Activated CD4-positive, alpha-beta T cell treated with anti-CD3 and anti-CD28 coated beads for 24 hours (primary cell): ENCODE results near the gene CASP8AP2.
"Not testable (repeated sequence)": the region's sequence is repeated elsewhere in the genome, so short reads cannot be mapped to it uniquely, and the experiment has no call there.

ENCODE experiments used
- DNase-seq, 2 donors: peaks; one replicate each; pipeline ENCODE4 v3.0.0-alpha.2; 2020; ENCODE audit warnings: low read depth in 2 of 2

CASP8AP2 gene

DNA sequence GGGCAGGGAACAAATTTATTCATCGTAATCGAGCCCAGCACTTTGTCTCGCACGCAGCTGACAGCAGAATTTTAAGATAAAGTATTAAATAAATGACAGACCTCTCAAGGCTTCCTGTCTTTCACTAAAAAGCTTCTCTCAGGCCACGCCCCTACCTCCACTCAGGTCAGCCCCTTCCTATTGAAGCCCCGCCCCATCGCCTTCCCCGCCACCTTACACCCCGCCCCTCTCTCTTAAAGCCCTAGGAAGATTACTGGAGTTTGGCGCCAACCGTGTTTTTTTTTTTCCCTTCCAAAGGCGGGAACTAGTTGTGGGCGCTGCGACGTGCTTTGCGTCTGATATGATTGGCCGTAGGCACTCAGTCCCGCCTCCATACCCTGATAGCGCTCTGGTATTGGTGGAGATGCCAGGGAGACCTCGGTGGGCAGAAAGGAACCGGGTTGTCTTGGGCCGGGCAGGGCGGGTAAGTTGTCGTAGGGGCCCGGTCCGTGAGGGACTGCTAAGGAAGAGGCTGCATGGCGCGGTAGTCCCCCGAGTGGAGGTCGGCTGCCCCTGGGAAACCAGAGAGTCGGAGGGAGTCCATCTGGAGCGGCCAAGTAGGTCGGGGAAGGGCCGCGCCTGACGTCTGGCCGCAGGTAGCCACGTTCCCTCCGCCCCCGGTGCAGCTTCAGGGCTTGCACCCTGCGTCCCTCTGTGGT is at the start of gene CASP8AP2:
Gene CASP8AP2, plus strand, starts transcription at position 409 of the 698 bp plus-strand sequence.
- DNase-seq = peak; percentile 90 to 91

DNA sequence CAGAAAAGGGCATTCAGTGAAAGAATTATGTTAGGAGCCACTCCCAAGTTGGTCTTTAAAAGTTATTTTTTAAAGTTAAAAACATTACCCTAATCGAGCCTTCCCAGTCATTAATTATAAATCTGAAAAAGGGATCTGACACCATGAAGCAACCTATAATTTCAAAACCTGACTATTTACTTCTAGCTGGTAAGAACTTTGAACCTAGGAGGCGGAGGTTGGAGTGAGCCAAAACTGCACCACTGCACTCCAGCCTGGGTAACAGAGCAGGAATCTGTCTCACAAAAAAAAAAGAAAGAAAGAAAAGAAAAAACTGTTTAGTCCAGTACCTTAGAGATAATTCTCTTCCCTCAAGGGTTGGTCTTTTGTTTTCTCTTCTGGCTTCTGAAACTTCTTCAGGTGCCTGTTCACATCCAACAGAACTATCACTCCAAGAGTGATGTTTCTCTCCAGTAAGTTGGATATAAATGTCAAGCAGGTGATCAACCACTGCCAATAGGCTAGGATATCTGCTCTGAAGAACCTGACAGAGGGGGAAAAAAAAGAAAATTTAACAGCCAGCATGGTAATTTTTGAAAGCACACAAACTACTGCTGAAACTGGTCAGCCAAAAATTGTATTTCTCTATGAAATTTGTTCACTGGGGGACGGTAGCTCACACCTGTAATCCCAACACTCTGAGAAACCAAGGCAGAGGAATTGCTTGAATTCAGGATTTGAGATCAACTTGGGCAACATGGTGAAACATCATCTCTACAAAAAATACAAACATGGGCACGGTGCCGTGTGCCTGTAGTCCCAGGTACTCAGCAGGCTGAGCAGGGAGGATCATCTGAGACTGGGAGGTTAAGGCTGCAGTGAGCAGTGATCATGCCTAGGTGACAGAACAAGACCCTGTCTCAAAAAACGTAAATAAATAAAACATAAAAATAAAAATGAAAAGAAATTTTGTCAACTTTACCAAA is 48.3 kb upstream of the CASP8AP2 start:
- DNase-seq = no peak

DNA sequence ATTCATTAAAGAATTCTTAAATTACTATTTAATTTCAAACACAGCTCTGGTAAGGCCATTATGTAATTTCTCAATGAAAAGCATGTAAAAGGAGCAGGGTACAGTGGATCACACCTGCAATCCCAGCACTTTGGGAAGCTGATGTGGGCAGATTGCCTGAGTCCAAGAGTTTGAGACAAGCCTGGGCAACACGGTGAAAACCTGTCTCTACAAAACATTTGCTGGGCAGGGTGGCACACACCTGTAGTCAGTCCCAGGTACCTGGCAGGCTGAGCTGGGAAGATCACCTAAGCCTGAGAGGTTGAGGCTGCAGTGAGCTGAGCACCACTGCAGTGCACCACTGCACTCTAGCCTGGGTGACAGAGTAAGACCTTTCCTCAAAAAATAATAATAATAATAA is 47.5 kb upstream of the CASP8AP2 start:
- DNase-seq = no peak

DNA sequence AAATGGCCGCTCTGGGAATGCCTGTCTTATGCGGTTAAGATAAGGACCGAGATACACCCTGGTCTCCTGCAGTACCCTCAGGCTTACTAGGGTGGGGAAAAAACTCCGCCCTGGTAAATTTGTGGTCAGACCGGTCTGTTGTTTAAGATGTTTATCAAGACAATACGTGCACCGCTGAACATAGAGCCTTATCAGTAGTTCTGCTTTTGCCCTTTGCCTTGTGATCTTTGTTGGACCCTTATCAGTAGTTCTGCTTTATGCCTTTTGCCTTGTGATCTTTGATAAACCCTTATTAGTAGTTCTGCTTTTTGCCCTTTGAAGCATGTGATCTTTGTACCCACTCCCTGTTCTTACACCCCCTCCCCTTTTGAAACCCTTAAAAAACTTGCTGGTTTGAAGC is 46.4 kb upstream of the CASP8AP2 start:
- not testable (repeated sequence) for DNase-seq

DNA sequence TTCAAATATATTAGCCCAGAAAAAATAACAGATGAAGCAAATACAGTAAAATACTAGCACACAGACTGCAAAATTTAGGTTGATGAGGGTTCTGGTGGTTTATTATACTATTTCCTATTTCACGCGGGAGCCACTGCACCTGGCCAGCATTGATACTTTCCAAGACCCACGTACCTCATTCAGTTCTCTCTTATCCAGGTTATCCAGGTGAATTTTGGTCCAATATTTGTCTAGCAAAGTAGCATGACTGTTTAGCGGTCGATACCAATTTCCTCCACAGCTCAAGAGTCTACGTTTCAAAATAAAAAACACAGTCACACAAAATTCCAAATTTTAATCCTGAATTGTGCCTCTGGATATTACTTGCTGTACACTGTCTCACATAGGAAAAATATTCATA is 44.8 kb upstream of the CASP8AP2 start:
- DNase-seq = no peak

GRCh38 chr6:89786970-89787369 is 42.7 kb upstream of the CASP8AP2 start:
- no peak for DNase-seq

- no peak for DNase-seq
These were observed 41.9 kb upstream of the CASP8AP2 start for GRCh38 chr6:89787660-89788328.

GRCh38 chr6:89789980-89790379 is 39.7 kb upstream of the CASP8AP2 start:
- no peak for DNase-seq

DNA sequence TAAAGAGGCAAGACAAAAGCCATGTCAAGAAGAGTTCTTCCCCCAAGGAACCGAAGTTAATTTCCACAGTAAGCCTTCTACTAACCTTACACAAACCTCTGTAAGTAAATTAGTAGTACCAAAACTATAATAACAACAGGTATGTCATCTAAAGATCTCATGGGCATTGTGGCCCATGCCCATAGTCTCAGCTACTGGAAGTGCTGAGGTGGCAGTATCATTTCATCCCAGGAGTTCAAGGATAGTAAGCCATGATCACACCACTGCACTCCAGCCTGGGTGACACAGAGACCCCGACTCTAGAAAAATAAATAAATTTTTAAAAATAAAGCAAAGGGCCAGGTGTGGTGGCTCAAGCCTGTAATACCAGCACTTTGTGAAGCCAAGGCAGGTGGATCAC is 39.3 kb upstream of the CASP8AP2 start:
- no peak for DNase-seq

DNA sequence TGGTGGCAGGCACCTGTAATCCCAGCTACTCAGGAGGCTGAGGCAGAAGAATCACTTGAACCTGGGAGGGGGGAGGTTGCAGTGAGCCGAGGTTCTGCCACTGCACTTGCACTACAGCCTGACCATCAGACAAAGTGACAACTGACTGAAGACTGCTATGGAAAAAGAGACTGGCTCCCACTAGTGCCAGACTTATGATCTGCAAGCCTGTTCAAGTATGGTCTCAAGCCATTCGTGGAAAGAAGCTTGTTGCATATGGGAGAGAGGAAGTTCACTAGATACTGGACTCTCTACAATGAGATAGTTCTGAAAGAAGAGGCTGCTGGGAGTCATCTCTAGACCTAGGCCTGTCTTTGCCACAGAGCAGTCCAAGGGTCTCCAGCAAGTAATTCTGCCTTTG is 36.8 kb upstream of the CASP8AP2 start:
- DNase-seq = no peak

DNA sequence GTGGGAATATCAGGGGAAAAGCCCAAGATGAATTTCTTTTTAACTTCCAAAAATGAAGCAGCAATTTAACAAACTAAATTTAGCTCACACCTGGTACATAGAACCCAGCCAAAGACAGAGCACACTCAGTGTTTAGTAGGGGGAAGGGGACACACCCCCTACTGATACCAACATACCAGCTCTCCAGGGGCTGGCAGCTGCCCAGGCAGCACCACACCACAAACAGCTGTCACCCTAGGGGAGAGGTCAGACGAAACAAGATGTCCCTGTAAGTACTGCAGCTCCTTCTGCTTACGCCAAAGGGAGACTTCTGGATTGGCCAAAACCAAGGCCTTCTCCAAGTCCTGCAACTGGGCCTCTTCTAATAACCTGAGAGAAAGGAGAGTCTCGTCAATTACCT is 36.1 kb upstream of the CASP8AP2 start:
- DNase-seq = no peak

- no peak for DNase-seq
These were observed 35.4 kb upstream of the CASP8AP2 start for GRCh38 chr6:89794324-89794723.

- no peak for DNase-seq
These were observed 32.4 kb upstream of the CASP8AP2 start for GRCh38 chr6:89797317-89797716.

DNA sequence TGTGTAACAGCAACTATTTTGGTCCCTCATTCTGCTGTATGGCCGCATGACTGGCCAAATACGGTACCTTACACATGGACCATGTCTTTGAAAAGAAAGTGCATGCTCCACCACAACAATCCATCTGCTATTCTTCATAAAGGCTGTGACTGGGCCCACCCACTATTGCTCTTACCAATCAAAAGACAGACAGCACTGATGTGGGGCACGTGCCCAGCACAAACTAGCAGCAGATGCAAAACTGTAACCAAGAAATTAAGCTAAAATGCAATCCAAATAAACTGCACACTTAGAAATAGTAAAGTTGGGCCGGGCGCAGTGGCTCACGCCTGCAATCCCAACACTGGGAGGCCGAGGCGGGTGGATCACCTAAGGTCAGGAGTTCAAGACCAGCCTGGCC is 30.6 kb upstream of the CASP8AP2 start:
- DNase-seq = no peak

DNA sequence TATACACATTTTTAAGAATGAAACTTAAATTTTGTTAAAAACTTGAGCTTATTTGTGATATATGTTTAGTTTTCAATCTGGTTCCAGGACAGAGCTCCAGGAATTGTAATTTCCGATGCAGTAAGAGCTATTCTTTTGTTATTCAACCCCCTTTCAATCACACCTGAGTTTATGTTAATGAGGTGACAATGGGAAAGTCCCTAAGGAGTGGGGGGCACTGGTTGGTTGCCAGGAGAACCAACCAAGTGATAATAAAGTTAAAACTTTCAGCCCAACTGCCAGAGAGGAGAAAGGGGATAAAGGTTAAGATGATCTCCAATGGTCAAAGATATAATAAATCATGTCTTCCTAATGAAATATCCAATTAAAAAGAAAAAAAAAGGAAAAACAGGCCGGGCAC is 29.9 kb upstream of the CASP8AP2 start:
- no peak for DNase-seq

DNA sequence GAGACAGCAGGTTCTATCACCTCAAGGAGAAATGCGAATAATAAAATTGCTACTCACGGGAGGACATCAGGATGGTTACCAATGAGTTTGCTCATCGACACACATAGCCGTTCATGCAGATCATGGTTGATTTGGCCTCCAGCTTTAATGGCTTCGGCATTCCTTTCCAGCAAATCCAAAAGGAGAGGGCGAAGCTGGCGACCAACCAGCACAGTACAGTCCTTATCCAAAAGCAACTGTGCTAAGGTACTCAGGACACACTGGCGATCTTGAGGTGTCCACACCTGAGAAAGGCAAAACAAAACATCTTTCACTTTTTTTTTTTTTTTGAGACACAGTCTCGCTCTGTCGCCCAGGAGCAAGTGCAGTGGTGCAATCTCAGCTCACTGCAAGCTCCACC is 26.4 kb upstream of the CASP8AP2 start:
- DNase-seq = no peak

- no peak for DNase-seq
These were observed 23.8 kb upstream of the CASP8AP2 start for GRCh38 chr6:89805814-89806371.

GRCh38 chr6:89807581-89807980 is 22.1 kb upstream of the CASP8AP2 start:
- no peak for DNase-seq

DNA sequence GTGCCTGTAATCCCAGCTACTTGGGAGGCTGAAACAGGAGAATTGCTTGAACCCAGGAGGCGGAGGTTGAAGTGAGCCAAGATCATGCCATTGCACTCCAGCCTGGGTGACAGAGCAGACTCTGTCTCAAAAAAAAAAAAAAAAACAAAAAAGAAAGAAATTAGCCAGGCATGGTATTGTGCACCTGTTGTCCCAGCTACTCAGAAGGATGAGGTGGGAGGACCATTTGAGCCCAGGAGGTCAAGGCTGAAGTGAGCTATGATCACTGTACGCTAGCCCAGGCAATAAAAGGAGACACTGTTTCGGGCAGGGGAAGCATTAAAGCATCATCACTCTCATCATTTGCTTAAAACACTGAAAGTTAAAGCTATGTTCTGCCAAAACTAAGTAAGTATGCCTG is 16.3 kb upstream of the CASP8AP2 start:
- not testable (repeated sequence) for DNase-seq

- DNase-seq = no peak
These were observed 12.2 kb upstream of the CASP8AP2 start for GRCh38 chr6:89817481-89817880.

GRCh38 chr6:89818977-89819335 is 10.7 kb upstream of the CASP8AP2 start:
- DNase-seq = no peak
